Subcutaneous abdominal adipose tissue (tissue), 5 donors: ENCODE measurements around the gene PBX3.

ENCODE experiments used
- H3K27ac ChIP-seq: one replicate; pipeline ENCODE4 v1.7.0; 2013; ENCODE audit warnings: low read depth, mild to moderate bottlenecking, inconsistent platforms, low read length, moderate library complexity
- H3K27me3 ChIP-seq, 5 donors: one replicate each; pipeline ENCODE4 v1.7.0; 2013; ENCODE audit warnings: low read length in 5 of 5, inconsistent platforms in 1 of 5; ENCODE audit not compliant: control insufficient read depth in 5 of 5, insufficient read depth in 4 of 5
- H3K36me3 ChIP-seq, 5 donors: one replicate each; pipeline ENCODE4 v1.7.0; 2013; ENCODE audit warnings: low read length in 5 of 5; ENCODE audit not compliant: control insufficient read depth in 5 of 5, insufficient read depth in 5 of 5
- H3K4me1 ChIP-seq, 5 donors: one replicate each; pipeline ENCODE4 v1.7.0; 2013; ENCODE audit warnings: low read length in 5 of 5, mild to moderate bottlenecking in 3 of 5, moderate library complexity in 1 of 5; ENCODE audit not compliant: control insufficient read depth in 5 of 5, insufficient read depth in 5 of 5
- H3K4me3 ChIP-seq, 5 donors: one replicate each; pipeline ENCODE4 v1.7.0; 2013; ENCODE audit warnings: low read length in 5 of 5, low read depth in 1 of 5
- H3K9ac ChIP-seq, 5 donors: one replicate each; pipeline ENCODE4 v1.7.0; 2013; ENCODE audit warnings: low read length in 5 of 5, mild to moderate bottlenecking in 4 of 5, moderate library complexity in 3 of 5
- H3K9me3 ChIP-seq, 5 donors: one replicate each; pipeline ENCODE4 v1.7.0; 2013; ENCODE audit warnings: low read length in 5 of 5; ENCODE audit not compliant: control insufficient read depth in 5 of 5
- donor health status: healthy.
- donor health status: healthy.
- donor health status: healthy.
- donor health status: healthy.
- donor health status: healthy.

PBX3 gene

DNA sequence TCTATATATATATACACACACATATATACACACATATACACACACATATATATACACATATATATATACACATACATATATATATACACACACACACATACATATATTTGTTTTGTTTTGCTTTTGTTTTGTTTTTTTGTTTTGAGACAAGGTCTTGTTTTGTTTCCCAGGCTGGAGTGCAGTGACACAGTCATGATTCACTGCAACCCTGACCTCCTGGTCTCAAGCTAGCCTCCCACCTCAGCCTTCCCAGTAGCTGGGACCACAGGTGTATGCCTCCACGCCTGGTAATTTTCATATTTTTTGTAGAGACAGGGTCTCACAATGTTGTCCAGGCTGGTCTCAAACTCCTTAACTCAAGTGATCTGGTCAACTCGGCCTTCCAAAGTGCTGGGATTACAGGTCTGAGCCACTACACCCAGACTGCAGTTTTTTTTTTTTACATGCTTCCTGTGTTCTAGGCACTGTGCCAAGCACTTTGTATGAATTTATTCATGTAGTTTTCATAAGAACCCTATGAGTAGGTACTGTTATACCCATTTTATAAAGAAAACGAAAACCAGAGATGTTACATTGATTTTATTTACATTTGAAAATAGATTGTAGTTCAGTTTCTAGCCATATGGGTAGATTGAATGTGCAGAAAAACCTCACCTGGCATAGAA, 120.7 kb downstream of the PBX3 start:
- Histone ChIP-seq H3K4me1 (peaks cover 0 to 3% (median 0%) of the 10 kb centered on the region in 5 donors), H3K9me3 (no peaks in the 10 kb centered on the region), H3K9ac (no peak overlapping the region), H3K36me3 (no peaks in the 10 kb centered on the region), H3K27me3 (no peaks in the 10 kb centered on the region), H3K4me3 (no peak overlapping the region), H3K27ac (no peak overlapping the region)

DNA sequence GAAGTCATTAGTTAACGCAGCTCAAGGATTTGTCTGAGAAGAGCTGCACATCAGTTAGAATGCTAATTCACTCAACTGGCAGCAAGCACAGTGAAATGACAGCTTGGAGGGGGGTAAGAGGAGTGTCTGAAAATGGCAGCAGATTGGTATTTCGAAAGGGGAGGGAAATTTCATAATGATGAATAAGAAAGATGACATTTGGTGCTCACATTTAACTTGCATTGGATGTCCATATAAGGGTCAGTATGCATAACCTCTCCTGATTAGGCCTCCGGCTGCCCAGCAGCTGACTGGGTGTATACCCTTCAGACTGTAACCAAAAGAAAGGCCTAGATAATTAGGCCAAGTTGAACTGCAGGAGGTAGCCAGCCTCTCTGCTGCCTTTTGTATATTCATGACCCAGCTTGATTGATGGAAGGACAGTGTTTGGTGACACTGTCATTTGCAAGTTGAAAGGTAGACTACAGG, 131.0 kb downstream of the PBX3 start:
- no peak overlapping the region for H3K27ac ChIP-seq
- H3K4me1 ChIP-seq = no peaks in the 10 kb centered on the region
- no peaks in the 10 kb centered on the region for H3K27me3 ChIP-seq

DNA sequence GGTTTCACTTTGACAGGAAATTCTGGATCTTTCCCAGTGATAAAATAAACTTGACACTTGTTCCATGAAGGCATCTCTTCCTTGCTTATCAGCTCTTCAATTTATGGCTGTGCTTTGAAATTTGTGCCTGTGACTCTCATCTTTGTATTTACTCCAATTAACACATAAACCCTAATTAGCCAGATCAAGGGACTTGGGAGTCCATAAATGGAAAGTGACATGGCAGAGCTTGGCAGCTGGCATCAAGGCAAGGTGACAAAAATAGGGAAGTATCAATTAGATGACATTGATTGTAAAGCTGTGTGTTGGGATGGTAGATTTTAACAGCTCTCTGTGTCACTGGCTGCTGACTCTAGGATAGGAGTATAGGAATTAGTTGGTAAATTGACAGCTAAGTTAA, 133.9 kb downstream of the PBX3 start:
- H3K27ac ChIP-seq = no peak overlapping the region

More for the DNA sequence above, 131.0 kb downstream of the PBX3 start:
- Histone ChIP-seq H3K36me3 (no peaks in the 10 kb centered on the region), H3K4me3 (no peak overlapping the region), H3K9ac (no peak overlapping the region), H3K9me3 (no peaks in the 10 kb centered on the region)

DNA sequence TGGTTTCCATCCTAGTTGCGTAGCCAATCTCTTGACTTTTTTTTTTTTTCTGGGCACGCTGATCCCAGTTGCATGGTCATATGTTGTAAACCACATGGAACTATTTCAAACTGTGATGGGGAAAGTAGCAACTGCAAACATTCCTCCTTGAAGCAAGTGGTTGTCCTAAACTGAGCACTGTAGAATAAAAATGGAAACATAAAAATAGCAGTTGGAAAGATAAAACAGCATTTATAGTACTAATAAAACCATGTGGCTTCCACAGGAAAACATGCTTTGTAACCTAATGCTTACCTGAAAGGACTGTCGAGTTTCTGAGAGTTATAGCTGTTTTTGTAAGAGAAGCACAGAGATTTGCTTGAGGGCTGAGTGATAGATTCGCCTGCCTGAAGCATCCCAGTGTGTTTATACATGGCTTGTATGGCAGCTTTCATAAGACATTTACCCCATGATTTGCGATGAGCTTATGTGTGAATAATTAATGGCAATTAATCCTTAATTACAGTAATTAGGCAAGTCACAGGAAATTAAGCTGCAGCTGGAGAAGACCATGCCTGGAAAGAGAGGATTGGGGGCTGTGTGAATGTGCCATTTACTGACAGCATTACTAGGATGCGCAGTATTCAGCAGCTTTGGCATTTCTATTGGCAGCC, 136.5 kb downstream of the PBX3 start:
- H3K9me3 ChIP-seq = no peaks in the 10 kb centered on the region
- no peak overlapping the region for H3K27ac ChIP-seq
- H3K36me3 ChIP-seq = no peaks in the 10 kb centered on the region

More for the DNA sequence above, 133.9 kb downstream of the PBX3 start:
- Histone ChIP-seq H3K27me3 (no peaks in the 10 kb centered on the region), H3K4me3 (no peak overlapping the region), H3K36me3 (no peaks in the 10 kb centered on the region), H3K9ac (no peak overlapping the region), H3K4me1 (no peaks in the 10 kb centered on the region), H3K9me3 (no peaks in the 10 kb centered on the region)

DNA sequence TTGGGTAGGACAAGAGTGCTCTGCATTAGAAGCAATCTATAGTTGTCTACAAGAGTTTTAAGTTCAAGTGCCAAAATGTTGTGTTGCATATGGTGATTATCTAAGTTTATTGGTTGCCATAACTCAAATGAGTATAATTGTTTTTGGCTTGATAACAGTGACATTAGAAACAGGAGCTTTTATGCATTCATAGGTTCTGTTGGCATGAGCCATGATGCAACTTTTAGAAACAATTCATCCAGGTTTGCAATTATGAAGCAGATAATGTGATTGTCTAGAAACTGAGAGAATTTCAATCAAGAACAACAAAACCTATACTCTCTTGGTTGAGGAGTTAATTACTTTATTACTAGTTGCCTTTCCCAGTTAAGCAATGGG, 137.0 kb downstream of the PBX3 start:
- H3K27ac ChIP-seq = no peak overlapping the region
- no peaks in the 10 kb centered on the region for H3K9me3 ChIP-seq
- H3K27me3 ChIP-seq = no peaks in the 10 kb centered on the region
- H3K9ac ChIP-seq = no peak overlapping the region
- no peak overlapping the region for H3K4me3 ChIP-seq
- H3K36me3 ChIP-seq = no peaks in the 10 kb centered on the region
- H3K4me1 ChIP-seq = peaks cover 0 to 6% (median 4%) of the 10 kb centered on the region in 5 donors

More for the DNA sequence above, 136.5 kb downstream of the PBX3 start:
- Histone ChIP-seq H3K9ac (no peak overlapping the region), H3K4me3 (no peak overlapping the region), H3K27me3 (no peaks in the 10 kb centered on the region), H3K4me1 (peaks cover 0 to under 1% (median 0%) of the 10 kb centered on the region in 5 donors)

DNA sequence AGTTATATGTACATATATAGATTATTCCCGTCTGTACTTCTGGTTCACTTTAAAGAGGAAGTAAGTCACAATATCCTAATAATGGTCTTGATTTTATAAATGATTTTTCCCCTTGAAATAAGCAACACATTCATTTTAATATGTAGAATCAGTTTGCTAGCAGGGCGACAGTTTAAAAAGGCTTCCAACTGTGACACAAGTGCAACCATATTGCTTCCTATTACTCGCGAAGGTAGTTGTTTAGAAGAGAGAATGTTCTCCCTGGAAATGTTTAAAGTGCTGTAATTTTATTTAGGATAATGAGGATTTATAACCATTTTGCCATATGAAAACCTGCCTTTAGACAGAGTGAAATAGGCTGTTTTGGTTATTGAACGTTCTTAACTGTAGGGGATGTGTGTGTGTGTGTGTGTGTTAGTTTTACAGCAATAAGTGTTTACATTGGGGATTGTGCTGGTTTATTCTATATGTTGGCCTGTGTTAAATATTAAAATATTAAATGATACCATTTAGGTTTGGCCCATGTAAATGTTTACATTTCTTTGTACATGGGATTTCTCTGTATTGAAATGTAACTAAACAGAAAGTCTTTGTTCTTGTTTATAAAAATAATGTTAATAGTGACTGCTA, 138.3 kb downstream of the PBX3 start:
- Histone ChIP-seq H3K9ac (no peak overlapping the region), H3K27me3 (no peaks in the 10 kb centered on the region), H3K9me3 (no peaks in the 10 kb centered on the region), H3K4me3 (no peak overlapping the region), H3K27ac (no peak overlapping the region), H3K36me3 (no peaks in the 10 kb centered on the region), H3K4me1 (peaks cover 4 to 15% (median 13%) of the 10 kb centered on the region in 5 donors)

DNA sequence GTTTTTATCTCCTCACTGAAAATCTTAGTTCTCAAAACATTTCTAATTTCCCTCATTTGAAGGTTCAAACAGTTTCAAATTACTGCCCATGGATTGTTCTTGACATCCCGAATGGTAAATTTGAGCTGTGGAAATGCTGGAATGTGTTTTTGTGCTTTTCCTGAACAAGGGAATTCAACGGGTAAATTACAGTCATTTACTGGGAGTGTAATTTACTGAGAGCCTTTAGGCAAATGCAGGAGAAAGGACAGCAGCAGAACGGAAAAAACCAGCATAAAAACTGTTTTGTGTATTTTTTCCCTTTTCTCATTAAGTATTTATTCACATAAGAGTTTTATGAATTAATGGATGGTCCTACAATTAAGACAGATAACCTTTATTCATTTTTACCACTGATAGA, 139.2 kb downstream of the PBX3 start:
- H3K9ac ChIP-seq = no peak overlapping the region
- no peaks in the 10 kb centered on the region for H3K9me3 ChIP-seq
- H3K27me3 ChIP-seq = no peaks in the 10 kb centered on the region
- H3K36me3 ChIP-seq = no peaks in the 10 kb centered on the region
- peaks cover 4 to 16% (median 13%) of the 10 kb centered on the region in 5 donors for H3K4me1 ChIP-seq
- H3K27ac ChIP-seq = no peak overlapping the region
- H3K4me3 ChIP-seq = no peak overlapping the region

DNA sequence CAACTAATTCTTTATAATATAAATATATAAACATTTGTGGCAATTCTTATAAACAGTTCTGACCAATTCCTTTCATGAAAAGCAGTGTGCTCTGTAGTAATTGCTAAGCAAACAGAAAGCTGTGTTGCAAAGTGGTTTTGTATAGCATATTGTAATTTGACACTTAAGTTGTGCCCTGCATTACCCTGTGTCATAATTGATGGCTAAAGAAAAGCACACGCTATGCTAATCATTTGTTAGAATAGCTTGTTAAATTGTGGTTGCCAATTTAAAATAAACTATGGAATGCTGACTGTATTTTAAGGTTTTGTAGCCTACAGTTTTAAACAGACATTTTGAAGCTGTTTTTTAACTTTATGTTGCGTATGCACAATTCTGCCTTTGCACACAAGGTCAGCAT, 140.0 kb downstream of the PBX3 start:
- peaks cover 4 to 16% (median 13%) of the 10 kb centered on the region in 5 donors for H3K4me1 ChIP-seq
- no peaks in the 10 kb centered on the region for H3K9me3 ChIP-seq
- H3K9ac ChIP-seq = no peak overlapping the region
- no peak overlapping the region for H3K27ac ChIP-seq
- no peaks in the 10 kb centered on the region for H3K27me3 ChIP-seq
- H3K36me3 ChIP-seq = no peaks in the 10 kb centered on the region
- no peak overlapping the region for H3K4me3 ChIP-seq

DNA sequence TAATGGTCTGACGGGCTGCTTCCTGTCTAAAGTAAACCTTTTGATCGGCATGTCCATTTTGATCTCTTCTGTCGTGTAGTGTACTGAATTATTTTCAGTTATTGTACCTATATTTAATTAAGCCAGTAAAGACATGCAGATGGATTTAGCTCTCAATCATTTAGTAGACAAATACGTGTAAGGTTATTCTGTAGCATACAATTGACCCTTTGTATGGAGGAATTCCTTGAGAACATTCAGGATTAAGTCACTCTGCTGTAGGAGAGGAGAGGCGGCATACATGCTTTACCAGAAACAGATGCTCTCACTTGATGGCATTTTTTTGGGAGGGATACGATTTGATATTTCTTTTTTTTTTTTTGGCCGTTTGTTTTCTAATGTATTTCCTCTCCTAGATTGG, 141.0 kb downstream of the PBX3 start:
- no peak overlapping the region for H3K27ac ChIP-seq
- no peaks in the 10 kb centered on the region for H3K36me3 ChIP-seq
- H3K4me1 ChIP-seq = peaks cover 4 to 16% (median 13%) of the 10 kb centered on the region in 5 donors
- H3K4me3 ChIP-seq = no peak overlapping the region
- H3K9me3 ChIP-seq = no peaks in the 10 kb centered on the region
- H3K27me3 ChIP-seq = no peaks in the 10 kb centered on the region
- no peak overlapping the region for H3K9ac ChIP-seq

DNA sequence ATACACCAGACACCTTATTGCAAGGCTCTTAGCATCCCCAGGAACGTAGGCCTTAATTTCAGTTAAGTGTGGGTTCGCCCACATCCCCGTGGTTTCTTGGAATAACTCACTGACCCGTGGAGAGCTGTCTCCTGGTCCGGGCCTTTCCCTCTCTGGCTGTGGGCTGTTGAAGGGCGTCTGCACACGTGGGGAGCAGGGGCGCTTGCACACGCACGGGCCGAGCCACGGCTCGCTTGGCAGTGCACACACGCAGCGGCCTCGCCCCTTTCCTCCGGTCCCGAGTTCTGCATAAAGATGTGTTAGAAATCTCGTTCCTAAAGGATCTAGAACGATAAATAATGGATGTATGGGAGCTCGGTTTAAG, 141.9 kb downstream of the PBX3 start:
- Histone ChIP-seq H3K9me3 (no peaks in the 10 kb centered on the region), H3K27me3 (no peaks in the 10 kb centered on the region), H3K4me1 (peaks cover 4 to 16% (median 13%) of the 10 kb centered on the region in 5 donors), H3K36me3 (no peaks in the 10 kb centered on the region), H3K27ac (no peak overlapping the region), H3K4me3 (peak overlapping the region; percentile 67 to 88 (median 77)), H3K9ac (peak overlapping the region in 4 of 5 donors; percentile 8 to 75 (median 72))
